Esophagus (tissue), 2 donors: ENCODE data around the gene FOXL2. TPM values are rescaled to one million over a fixed set of nuclear protein-coding genes. Genes with fewer than 3 reads are reported as not detected.
A peak's percentile ranks its signal among the peaks of the same experiment; 100 is the strongest.

Experiments used
- H3K27ac ChIP-seq, 2 donors: one replicate each; pipeline ENCODE4 v1.5.1; 2013; ENCODE audit warnings: low read depth in 2 of 2, mild to moderate bottlenecking in 2 of 2, inconsistent platforms in 1 of 2, low read length in 1 of 2, moderate library complexity in 1 of 2
- H3K27me3 ChIP-seq, 2 donors: one replicate each; pipeline ENCODE4 v1.6.1; 2013; ENCODE audit warnings: low read length in 2 of 2, control low read depth in 1 of 2, mild to moderate bottlenecking in 1 of 2; ENCODE audit not compliant: insufficient read depth in 2 of 2, control insufficient read depth in 1 of 2
- H3K36me3 ChIP-seq, 2 donors: one replicate each; pipeline ENCODE4 v1.6.1; 2013; ENCODE audit warnings: low read length in 1 of 2; ENCODE audit not compliant: control insufficient read depth in 2 of 2, insufficient read depth in 2 of 2
- H3K4me1 ChIP-seq, 2 donors: one replicate each; pipeline ENCODE4 v1.6.1; 2013; ENCODE audit warnings: low read length in 1 of 2; ENCODE audit not compliant: control insufficient read depth in 2 of 2, insufficient read depth in 2 of 2
- H3K4me3 ChIP-seq, 2 donors: one replicate each; pipeline ENCODE4 v1.5.1; 2013; ENCODE audit warnings: low read length in 2 of 2, mild to moderate bottlenecking in 2 of 2, low read depth in 1 of 2, moderate library complexity in 1 of 2
- H3K9me3 ChIP-seq, 2 donors: one replicate each; pipeline ENCODE4 v1.6.1; 2013; ENCODE audit warnings: mild to moderate bottlenecking in 2 of 2, low read depth in 1 of 2, low read length in 1 of 2, moderate library complexity in 1 of 2; ENCODE audit not compliant: control insufficient read depth in 2 of 2, insufficient read depth in 1 of 2
- WGBS, 2 donors: extraction: QIAGEN DNeasy Blood & Tissue Kit; methylation state at CpG; one replicate each; pipeline ENCODE4 v1.1.7; 2013; 5-methylcytosine and 5-hydroxymethylcytosine counted together
- polyA plus RNA-seq, 2 donors: library from polyadenylated mRNA; stranded (reverse); fragments of 200-250 nt; gene quantifications; one replicate each; pipeline ENCODE4 v1.2.3, GENCODE V29; 2013
- donor health status: healthy with polysubstance abuse.
- donor health status: Bipolar disorder and iron deficiency.

FOXL2 gene
- polyA plus RNA-seq, 2 donors: 0.04 TPM; not detected in 1

GRCh38 chr3:138901567-138901966, 45.4 kb downstream of the FOXL2 start:
- Histone ChIP-seq H3K36me3 (no peaks in the 10 kb centered on the region), H3K27me3 (no peaks in the 10 kb centered on the region), H3K9me3 (no peaks in the 10 kb centered on the region), H3K4me3 (no peak overlapping the region), H3K4me1 (no peaks in the 10 kb centered on the region), H3K27ac (no peak overlapping the region)
- WGBS, 2 donors: 65 to 72% methylated on average over 7 to 8 of the region's 8 CpGs

GRCh38 chr3:138899351-138899991, 47.5 kb downstream of the FOXL2 start:
- H3K4me3 ChIP-seq: no peak overlapping the region
- no peaks in the 10 kb centered on the region for H3K9me3 ChIP-seq
- no peak overlapping the region for H3K27ac ChIP-seq
- H3K4me1 ChIP-seq: no peaks in the 10 kb centered on the region
- 83 to 84% methylated on average over 5 of the region's 5 CpGs for WGBS, 2 donors
- no peaks in the 10 kb centered on the region for H3K27me3 ChIP-seq
- no peaks in the 10 kb centered on the region for H3K36me3 ChIP-seq

GRCh38 chr3:138898708-138899107, 48.2 kb downstream of the FOXL2 start:
- Histone ChIP-seq H3K4me3 (no peak overlapping the region), H3K4me1 (no peaks in the 10 kb centered on the region), H3K27ac (no peak overlapping the region), H3K9me3 (no peaks in the 10 kb centered on the region), H3K27me3 (no peaks in the 10 kb centered on the region), H3K36me3 (no peaks in the 10 kb centered on the region)

GRCh38 chr3:138898301-138898700, 48.6 kb downstream of the FOXL2 start:
- H3K27ac ChIP-seq: peak overlapping the region in 1 of 2 donors; percentile 11
- H3K4me1 ChIP-seq: no peaks in the 10 kb centered on the region
- no peaks in the 10 kb centered on the region for H3K9me3 ChIP-seq
- H3K27me3 ChIP-seq: no peaks in the 10 kb centered on the region
- H3K4me3 ChIP-seq: no peak overlapping the region
- whole genome bisulfite sequencing, 2 donors: 14 to 27% methylated on average over 1 of the region's 1 CpG
- H3K36me3 ChIP-seq: no peaks in the 10 kb centered on the region

Other genes with a start within 250 kb of the FOXL2 start
- 10 to 100 TPM in 1 of 2 donors, 1 to 10 TPM in 1; 7.5 to 10.6 TPM for gene PIK3CB, start 112.2 kb downstream of the FOXL2 start, polyA plus RNA-seq
- under 1 TPM; 0.04 to 0.06 TPM for gene FOXL2NB, start 80 bp upstream of the FOXL2 start, polyA plus RNA-seq
- gene PRR23A, start 59.1 kb upstream of the FOXL2 start, polyA plus RNA-seq: not detected
- not detected for gene PRR23B, start 73.8 kb upstream of the FOXL2 start, polyA plus RNA-seq
- not detected for gene PRR23C, start 97.8 kb upstream of the FOXL2 start, polyA plus RNA-seq